EL (cell line): ENCODE measurements around the gene LONP2.
"Not testable (repeated sequence)": the region's sequence is repeated elsewhere in the genome, so short reads cannot be mapped to it uniquely, and the experiment has no call there.

Experiments used
- DNase-seq: peaks from one replicate; pipeline ENCODE4 v3.0.0-alpha.2; 2016

The LONP2 gene

DNA sequence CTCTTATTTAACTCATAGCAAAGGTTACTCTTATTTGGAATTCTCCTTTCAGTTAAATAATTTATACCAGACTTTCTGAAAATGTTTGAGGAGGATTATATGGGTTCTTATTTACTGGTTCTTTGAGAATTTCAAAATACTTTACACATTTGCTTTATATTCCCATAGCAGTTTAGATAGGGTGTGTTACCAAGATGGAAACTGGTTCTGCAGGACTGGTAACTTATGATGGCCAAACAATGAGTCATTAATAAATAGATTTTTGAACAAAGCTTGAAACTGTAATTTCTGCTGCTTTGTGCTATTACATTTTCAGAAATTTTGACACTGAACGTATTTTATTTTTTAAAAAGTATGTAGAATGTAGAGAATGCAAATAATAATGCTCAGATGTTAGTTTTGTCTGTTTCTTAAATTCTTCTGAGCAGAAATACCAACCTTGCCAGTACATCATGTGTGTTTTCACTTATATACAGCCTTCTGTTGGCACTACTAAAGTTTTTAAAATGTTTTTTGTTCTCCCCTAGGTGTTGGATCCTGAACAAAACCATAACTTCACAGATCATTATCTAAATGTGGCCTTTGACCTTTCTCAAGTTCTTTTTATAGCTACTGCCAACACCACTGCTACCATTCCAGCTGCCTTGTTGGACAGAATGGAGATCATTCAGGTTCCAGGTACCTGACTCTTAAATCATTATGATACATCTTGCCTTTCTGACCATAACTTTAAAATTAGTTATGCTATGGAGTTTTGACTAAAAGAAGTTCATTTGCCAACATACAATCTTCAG lies 51.6 kb downstream of the LONP2 start:
- DNase-seq, result no peak

DNA sequence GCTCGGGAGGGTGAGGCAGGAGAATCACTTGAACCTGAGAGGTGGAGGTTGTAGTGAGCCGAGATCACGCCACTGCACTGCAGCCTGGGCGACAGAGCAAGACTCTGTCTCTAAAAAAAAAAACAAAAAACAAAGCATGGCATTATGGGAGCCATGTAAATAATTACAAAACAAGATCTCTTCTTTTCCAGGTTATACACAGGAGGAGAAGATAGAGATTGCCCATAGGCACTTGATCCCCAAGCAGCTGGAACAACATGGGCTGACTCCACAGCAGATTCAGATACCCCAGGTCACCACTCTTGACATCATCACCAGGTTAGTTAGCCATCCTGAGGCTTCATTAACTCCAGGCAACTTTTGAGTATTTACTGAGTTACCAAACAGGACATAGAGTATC lies 55.4 kb downstream of the LONP2 start:
- DNase-seq, result no peak

DNA sequence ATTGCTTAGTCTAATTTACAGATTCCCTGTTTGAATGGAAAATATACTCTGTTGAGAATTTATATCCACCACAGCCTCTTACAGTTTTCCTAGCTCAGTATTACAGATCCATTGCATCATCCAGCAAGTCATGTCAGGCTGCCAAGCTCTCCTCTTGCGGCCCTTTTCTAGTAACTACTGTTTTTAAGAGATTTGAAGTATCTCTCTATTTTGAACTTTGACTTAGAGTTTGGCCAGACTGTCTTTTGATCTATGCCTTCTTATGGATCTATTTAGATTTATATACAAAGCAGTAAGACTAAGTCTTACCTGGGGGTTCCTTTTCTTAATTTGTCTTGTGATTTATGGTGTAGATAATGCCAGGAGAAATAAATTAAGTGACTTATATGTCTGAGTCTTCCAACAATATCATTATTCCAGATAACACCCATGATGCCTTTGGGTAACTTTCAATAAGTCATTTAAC lies 56.3 kb downstream of the LONP2 start:
- DNase-seq, result peak; percentile 54

DNA sequence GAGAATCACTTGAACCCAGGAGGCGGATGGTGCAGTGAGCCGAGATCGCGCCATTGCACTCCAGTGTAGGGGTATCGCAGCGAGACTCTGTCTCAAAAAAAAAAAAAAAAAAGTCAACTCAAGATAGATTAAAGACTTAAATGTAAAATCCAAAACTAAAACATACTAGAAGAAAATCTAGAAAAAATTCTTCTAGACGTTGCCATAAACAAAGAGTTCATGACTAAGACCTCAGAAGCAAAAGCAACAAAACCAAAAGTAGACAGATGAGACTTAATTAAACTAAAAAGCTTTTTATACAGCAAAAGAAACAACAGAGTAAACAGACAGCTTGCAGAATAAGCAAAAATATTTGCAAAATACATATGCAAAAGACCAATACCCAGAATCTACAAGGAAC lies 64.4 kb downstream of the LONP2 start:
- DNase-seq, result no peak

DNA sequence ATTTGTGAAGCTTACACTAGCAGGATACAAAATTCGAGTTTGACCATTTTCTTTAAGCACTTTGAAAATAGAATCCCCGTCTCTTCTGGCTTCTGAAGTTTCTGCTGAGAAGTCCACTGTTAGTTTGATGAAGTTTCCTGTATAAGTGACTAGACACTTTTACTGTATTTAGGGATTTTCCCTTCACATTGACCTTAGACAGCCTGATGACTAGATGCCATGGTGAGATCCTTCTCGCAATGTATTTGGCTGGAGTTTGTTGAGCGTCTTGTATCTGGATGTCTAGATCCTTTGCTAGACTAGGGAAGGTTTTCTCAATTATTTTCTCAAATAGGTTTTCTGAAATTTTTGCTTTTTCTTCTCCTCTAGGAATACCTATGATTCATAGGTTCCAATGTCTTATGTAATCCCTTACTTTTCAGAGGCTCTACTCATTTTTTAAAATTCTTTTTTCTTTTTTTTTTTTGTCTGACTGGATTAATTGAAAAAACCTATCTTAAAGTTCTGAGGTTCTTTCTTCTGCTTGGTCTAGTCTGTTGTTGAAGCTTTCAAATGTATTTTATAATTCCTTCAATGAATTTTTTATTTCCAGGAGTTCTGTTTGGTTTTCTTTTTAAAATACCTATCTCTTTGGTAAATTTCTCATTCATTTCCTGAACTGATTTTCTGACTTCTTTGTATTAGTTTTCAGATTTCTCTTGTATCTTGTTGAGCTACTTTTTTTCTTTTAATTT lies 67.0 kb downstream of the LONP2 start:
- DNase-seq, result no peak

DNA sequence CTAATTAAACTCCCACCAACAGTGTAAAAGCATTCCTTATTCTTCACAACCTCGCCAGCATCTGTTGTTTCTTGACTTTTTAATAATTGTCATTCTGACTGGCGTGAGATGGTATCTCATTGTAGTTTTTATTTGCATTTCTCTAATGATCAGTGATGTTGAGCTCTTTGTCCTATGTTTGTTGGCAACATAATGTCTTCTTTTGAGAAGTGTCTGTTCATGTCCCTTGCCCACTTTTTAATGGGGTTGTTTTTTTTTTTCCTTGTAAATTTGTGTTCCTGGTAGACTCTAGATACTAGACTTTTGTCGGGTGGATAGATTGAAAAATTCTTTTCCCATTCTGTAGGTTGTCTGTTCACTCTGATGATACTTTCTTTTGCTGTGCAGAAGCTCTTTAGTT lies 69.8 kb downstream of the LONP2 start:
- DNase-seq, result not testable (repeated sequence)

DNA sequence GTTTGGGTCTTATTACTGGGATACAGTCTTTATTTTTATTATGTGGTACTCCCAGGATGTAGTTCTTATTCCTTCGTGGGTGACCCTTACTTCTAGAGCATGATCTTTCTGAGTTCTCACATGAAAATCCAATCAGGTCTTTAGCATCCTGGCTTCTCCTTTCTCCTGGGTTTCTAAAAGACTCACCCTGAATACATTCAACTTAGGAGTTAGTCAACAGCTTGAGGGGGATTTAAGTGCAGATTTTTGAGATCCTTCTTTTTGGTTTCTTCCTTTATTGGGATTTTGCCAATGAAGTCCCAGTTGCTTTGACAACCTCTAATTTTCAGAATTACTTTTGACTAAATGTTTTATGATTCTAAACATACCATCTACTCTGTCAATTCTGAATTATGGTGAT lies 72.9 kb downstream of the LONP2 start:
- no peak for DNase-seq

DNA sequence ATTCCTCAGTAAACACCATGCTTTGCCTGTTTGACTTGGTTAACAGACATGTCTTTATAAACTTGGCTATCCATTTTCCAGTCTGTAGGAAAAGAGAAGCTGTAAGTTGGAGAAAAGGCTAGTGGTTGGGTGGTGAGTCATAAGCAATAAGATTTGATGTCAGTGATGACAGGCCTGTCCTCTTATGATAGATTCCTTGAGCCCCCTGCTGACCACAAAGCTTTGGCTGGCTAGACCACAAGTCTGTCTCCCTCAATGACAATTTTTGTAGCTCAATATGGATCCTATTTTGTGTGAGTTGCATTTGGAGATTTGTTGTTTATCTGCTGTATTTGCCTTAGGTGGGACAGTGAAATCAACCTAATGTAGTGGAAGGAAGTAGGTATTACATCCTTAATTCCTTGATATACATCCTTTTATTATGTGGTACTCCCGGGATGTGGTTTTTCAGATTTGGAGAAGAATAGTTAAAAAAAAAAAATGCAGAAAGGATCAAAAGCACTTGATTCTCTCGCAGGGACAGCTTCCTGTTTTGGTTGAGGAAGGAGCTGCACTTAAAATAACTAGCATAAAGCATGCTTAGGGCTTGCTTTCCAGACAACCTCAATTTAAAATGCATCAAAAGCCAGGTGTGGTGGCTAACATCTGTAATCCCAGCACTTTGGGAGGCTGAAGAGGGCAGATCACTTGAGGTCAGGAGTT lies 73.7 kb downstream of the LONP2 start:
- DNase-seq, result peak; percentile 78

DNA sequence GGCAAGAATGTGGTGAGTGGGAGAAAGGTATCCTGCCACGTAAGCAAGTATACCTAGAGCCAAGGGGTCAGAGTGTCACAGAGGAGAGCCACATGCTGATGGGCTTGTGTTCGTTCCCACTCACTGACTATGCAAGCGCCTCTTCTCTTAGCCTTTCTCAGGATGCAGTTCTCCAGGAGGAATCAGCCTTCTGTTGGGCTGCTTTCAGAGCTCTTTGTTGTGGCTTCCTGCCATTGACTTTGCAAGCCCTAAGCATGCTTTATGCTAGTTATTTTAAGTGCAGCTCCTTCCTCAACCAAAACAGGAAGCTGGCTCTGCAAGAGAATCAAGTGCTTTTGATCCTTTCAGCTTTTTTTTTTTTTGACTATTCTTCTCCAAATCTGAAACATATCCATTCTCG lies 74.5 kb downstream of the LONP2 start:
- peak; percentile 10 for DNase-seq

DNA sequence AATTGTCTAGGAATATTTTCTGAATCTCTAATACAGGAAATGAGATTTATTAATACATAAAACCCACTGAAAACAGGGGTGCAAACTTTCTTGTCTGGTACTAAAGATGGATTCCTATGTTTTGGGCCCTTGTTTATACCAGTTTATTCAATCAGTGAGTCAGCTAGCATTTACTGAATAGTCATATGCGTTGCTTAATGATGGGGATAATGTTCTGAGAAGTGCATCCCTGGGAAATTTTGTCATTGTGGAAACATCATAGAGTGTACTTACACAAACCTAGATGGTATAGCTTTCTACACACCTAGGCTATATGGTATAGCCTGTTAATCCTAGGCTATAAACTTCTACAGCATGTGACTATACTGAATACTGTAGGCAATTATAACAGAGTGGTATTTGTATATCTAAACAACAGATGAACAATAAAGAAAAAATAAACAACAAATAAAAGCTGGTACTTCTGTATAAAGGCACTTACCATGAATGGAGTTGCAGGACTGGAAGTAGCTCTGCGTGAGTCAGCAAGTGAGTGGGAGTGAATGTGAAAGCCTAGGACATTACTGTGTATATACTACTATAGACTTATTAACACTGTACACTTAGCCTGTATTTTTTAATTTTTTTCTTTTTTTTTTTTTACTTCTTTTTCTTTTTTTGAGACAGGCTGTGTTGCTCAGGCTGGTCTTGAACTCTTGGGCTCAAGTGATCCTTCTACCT lies 77.4 kb downstream of the LONP2 start:
- DNase-seq, result peak; percentile 30

DNA sequence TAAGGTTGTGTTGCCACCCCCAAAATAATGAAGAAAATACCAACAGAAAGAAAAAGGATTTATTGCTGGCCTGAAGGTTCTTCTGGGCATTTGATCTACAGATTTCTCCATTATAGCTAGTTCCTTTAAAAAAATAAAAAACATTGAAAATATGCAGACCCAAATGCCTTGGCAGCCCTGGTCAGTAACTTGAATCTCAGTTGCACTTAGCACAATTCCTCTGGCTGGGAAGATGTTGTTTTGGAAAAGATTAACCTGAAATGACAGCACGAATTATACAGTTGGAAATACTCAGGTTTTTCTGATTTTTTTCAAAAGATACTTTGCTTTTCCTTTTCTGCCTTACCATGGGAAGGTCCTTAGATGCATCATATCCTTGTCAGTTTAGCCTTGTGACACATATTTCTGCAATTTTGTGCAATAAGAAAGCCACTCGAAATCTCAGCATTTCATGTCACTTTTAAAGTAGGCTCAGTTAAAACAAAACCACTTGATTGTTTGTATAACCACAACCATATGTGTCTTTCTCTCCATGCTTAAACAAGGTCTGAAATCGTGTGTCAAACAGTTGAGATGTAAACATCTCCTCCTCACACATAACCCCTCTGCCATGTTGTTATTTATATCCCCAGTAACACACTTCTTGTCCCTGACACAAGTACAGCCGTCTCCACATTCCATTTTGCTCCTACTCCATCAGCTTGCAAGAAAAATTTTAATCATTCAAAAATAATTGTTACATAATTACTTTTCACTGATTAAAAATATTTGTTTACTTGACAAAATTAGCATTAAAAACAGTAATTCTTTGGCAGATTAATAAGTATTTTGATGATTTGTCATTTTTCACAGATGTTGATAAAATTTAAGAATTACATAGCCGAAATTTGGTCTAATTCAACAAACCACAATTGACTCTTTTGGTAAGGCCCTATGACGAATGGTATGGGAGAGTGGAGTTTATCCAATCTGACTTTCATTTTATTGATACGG lies 80.0 kb downstream of the LONP2 start:
- no peak for DNase-seq

DNA sequence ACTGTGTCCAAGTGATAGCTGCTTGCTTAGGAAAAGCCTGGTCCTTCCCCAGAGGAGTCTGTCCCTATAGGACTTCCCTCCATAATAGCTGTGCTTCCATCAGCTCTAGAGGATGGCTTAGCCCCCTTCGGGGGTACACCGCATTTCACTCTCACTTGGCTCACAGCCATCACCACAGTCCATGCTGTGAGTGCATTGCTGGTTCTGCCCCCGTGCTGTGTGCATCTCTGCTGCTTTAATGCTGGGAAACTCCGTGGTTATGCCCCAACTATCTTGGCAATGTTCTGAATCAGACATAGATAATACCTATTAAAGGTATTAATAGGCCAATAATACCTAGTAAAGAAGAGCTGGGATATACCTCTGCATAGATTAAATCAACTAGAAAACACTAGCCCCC lies 82.8 kb downstream of the LONP2 start:
- no peak for DNase-seq

DNA sequence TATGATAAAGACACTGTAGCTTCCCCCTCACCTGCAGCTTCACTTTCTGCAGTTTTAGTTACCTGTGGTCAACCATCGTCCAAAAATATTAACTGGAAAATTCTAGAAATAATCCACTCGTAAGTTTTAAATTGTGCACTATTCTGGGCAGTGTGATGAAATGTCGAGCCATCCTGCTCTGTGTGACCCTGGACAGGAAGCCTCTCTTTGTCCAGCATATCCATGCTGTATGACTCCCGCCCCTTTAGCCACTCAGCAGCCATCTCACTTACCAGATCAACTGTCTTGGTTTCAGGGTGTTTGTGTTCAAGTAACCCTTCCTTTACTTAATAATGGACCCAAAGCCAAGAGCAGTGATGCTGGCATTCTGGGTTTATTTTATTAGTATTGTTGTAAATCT lies 85.0 kb downstream of the LONP2 start:
- DNase-seq, result no peak

DNA sequence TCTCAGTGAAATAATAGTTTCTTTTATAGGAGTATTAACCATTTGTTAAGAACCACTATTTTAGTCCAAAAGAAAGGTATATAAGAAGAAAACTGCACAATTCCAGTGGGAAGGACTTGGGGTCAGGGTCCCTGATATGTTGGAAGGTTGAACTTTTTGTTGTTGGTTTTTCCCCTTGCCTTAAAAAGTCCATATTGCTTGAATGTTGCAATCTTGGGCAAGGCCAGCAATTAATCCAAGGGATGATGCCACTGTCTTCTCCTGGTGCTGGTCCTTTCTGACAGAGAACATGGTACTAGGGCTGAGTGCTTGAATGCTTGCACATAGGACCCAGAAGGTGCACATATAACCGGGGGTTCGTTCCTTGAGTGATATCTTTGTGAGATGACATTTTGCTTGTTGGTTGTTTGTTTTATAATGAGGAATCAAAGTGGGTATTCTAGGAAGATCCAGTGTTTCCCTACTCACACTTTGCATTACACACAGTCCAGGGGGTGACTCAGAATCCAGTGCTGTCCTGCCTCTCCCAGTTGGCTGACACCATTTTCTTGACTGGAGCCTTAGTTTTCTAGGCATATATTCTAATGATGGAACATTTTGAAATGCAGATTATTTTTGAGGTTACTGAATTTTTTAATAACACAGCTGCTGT lies 86.2 kb downstream of the LONP2 start:
- no peak for DNase-seq

DNA sequence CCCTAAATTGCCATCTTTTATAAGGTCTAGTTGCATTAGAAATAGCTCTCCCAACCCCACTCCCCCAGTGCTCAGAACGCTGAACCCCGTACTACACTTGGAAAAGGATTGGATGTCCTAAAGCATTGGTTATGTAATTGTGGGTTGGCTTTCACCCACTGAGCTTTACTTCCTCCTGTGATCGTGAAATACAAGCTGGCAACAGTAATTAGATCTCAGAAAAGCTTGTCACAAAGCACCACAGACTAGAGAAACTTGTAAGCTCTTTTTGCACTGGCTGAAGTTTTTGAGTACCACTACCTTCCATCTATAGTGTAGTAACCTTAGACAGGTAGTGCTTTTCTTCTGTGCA lies 86.7 kb downstream of the LONP2 start:
- DNase-seq, result no peak

DNA sequence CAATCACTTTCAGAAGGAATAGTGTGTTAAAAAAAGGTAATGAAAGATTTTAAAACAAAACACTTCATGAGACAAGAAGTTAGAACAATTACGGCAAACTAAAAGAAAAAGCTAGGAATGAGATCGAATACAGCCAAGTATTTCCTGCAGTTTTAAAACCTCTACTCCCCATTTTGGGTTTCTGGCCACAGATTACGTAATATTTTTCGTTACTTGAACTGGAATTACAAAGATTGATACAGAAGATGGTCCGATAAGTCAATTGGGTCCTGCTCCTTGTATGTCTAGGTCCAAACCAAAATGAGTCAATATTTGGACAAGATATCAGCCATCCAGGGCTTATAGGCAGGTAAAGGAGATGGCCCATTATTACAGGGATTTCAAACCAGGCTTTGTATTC lies 88.9 kb downstream of the LONP2 start:
- no peak for DNase-seq

DNA sequence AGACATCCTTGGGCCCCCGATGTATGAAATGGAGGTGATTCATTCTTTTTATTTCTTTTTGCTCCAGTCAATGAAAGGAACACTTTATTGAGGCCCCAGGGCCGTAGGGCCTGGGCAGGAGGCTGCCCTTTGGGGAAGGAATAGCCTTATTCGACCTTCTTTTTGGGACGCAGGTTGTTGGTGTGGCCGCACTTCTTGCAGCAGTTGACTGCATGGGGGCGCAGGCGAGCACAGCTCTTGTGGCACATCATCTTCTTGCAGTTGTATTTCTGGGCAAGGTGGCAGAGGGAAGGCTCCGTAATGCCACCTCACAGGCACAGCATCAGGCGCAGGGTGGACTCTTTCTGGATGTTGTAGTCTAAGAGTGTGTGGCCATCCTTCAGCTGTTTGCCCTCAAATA lies 90.2 kb downstream of the LONP2 start:
- no peak for DNase-seq

DNA sequence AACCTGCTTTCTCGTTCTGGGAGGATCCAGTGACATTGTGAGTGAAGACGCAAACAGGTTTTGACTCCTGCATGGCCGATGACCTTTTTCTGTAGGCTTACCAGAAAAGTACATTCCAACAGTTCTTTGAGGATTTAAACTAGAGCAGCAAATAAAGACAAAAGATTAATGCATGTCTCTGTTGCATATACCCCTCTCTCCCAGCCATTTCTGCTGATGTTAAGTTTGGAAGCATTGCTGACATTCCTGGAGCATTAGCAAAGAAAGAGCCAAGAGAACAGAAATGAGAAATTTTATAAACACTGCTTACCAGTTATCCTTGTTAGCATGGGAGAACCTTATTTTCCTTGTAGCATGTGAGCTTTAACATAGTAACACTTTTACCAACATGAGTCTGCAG lies 91.9 kb downstream of the LONP2 start:
- peak; percentile 76 for DNase-seq

DNA sequence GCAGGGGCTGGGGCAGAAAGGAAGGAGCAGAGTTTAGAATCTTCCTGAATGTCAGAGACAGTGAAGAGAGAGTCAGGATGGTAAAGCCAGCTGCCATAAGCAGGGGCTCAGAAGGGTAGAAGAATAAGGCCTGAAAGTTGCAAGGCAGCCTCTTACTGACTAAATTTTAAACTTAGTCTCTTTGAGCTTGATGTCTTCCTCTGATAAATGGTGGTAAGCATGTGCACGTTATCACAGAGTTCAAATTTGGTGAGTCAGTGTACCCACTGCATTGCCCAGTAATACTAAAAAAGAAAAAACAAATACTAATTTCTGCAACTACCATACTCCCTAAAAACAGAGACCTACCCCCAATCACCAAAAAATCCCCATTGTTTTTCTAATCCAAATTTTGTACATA lies 96.0 kb downstream of the LONP2 start:
- no peak for DNase-seq

DNA sequence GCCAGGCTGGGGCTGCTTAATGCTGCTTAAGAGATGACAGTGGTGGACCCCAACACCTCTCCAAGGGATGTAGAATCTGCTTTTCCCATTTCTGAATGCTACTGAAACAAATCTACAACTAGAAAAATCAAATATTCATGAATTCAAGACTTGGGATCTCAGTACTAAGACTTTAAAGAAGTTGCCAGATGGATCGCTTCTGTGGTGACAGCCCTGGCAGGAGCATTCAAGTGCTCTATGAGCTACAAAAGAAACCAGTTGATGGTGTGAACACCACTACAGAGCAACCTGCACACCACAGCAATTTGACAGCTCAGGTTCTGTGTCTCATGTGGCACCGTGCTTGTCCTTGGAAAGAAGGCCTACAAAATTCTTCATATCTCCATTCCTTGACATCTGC lies 98.5 kb downstream of the LONP2 start:
- DNase-seq, result no peak

DNA sequence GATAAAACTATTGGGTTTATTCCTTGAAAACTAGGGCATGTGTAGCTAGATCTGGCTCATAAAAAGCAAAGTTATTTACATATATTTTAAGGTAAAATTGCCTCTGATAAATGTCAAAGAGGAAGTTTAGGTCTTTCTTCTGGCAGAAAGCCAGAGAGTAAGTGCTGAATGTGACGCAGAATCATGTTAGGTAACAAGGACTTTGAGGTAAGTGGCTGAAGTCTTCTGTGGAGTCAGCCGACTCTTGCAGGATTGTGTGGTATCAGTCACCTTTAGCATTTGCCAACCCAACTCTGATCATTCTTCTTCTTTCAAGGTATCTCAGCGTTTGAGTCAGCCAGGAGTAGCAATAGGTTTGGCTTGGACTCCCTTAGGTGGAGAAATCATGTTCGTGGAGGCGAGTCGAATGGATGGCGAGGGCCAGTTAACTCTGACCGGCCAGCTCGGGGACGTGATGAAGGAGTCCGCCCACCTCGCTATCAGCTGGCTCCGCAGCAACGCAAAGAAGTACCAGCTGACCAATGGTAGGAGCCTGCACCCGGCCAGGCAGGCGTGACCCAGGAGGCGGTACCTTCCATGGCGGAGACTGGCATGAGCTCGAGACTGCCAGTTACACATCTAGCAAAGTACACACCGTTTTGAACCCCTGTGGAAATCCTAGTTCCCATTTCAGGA lies 103.2 kb downstream of the LONP2 start:
- no peak for DNase-seq
